Measurements from ENCODE around the gene LTO1.
A peak's percentile ranks its signal among the peaks of the same experiment; 100 is the strongest.

GRCh38 chr11:69674886-69675714 is at the start of gene LTO1:
- TF ChIP-seq, protein P1, sequence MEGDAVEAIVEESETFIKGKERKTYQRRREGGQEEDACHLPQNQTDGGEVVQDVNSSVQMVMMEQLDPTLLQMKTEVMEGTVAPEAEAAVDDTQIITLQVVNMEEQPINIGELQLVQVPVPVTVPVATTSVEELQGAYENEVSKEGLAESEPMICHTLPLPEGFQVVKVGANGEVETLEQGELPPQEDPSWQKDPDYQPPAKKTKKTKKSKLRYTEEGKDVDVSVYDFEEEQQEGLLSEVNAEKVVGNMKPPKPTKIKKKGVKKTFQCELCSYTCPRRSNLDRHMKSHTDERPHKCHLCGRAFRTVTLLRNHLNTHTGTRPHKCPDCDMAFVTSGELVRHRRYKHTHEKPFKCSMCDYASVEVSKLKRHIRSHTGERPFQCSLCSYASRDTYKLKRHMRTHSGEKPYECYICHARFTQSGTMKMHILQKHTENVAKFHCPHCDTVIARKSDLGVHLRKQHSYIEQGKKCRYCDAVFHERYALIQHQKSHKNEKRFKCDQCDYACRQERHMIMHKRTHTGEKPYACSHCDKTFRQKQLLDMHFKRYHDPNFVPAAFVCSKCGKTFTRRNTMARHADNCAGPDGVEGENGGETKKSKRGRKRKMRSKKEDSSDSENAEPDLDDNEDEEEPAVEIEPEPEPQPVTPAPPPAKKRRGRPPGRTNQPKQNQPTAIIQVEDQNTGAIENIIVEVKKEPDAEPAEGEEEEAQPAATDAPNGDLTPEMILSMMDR (IDR thresholded peaks at IDR 0.05): peak in 1 of 6 experiments; percentile 16
- TF ChIP-seq POLR2A (IDR thresholded peaks at IDR 0.05): peak in 1 of 2 donors; percentile 70
